ENCODE results near the gene ZNF417.
A peak's percentile ranks its signal among the peaks of the same experiment; 100 is the strongest.
"Not testable (repeated sequence)": the region's sequence is repeated elsewhere in the genome, so short reads cannot be mapped to it uniquely, and the experiment has no call there.

ZNF417 gene

DNA sequence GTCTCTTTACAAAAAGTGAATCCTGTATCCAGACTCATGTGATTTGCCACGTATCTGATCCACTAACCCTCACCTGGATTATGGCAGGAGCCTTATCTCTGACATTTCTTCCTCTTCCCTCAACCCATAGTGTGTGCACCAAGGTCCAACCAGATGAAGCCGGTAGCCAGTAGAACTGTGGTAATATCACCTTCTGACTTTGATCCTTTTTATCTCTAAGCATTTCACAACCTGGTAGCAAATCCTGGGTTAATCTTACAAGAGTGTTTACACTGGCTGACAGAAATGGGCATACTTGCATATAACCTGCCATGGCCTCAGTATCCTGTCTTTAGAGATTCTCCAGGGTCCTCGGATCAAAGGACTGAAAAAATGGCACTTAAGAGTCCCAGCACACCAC lies 1.9 kb downstream of the ZNF417 start:
- Mint-ChIP-seq H3K4me3 (no peak overlapping the region), H3K4me1 (ENCODE audit: low read depth) (peaks cover 32% of the 10 kb centered on the region), H3K27ac (no peak overlapping the region), H3K27me3 (no peaks in the 10 kb centered on the region), H3K9me3 (peaks cover 21% of the 10 kb centered on the region), H3K36me3 (ENCODE audit: low read depth) (peaks cover 79% of the 10 kb centered on the region)
- intact Hi-C loops (cut with micrococcal nuclease) = no loop called here

DNA sequence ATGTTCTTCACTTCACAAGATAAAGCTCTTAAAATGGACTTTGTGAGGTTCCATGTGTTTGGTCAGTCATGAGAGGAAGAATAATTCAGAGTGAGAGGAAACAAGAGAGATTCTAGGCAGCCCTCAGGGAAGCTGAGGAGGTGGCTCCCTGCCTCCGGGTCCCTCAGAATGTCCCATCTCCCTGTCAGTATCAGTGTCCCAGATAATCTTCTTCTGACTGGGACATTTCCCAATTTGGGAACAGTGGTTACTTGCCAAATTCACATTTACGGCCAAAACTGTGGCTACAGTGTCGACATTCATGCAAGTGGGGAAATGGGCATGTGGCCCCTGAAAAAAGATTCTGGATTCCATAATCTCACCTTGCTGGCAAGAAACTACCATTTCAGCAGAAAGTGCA lies 9.0 kb downstream of the ZNF417 start:
- intact Hi-C loops (cut with micrococcal nuclease) = no loop called here
- Mint-ChIP-seq H3K27me3 (no peaks in the 10 kb centered on the region), H3K27ac (no peak overlapping the region), H3K4me1 (ENCODE audit: low read depth) (no peaks in the 10 kb centered on the region), H3K36me3 (ENCODE audit: low read depth) (peaks cover 49% of the 10 kb centered on the region), H3K9me3 (peaks cover 10% of the 10 kb centered on the region), H3K4me3 (no peak overlapping the region)

DNA sequence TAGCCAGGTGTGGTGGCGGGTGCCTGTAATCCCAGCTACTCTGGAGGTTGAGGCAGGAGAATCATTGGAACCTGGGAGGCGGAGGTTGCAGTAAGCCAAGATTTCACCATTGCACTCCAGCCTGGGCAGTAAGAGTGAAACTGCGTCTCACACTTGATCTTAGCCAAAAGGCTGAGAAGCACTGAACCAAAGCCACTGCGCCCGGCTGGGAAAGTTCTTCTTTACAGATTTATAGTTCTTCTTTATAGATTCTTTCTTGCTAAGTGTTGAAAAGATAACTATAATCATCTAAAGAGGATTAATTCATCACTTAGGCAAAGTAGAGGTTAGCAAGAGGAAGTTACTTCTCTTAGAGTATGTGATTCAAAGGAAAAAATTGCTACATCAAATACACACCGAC lies 11.1 kb downstream of the ZNF417 start:
- Mint-ChIP-seq H3K27me3 (no peaks in the 10 kb centered on the region), H3K9me3 (no peaks in the 10 kb centered on the region), H3K4me1 (ENCODE audit: low read depth) (no peaks in the 10 kb centered on the region), H3K27ac (no peak overlapping the region), H3K4me3 (no peak overlapping the region), H3K36me3 (ENCODE audit: low read depth) (peaks cover 36% of the 10 kb centered on the region)
- intact Hi-C loops (cut with micrococcal nuclease) = no loop called here

DNA sequence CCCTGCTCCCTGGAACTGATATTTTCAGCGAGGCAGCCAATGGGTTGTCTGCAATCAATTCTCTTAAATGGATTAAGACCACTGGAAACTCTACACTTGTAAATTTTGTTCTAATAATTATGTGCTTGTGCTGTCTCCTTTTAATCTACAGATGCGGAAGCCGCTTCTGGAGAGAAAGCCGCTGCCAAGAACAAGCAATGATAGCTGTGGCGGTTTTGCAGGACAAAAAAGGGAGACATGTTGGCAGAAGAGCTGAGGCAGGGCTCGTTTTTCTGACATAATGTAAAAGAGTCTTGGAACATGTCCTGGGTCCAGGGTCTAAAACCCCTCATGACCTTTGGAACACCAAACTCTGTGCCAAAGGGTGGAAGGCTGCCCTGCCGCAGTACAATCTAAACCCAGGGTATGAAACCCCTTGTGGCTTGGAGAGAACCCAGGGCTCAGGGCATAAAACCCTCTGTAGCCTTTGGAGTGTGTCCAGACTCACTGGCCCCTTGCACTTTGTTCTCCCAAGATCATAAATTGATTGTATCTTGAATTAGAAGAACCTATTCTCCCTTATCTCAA lies 12.7 kb downstream of the ZNF417 start:
- Mint-ChIP-seq H3K27me3 (no peaks in the 10 kb centered on the region), H3K9me3 (no peaks in the 10 kb centered on the region), H3K36me3 (ENCODE audit: low read depth) (peaks cover 24% of the 10 kb centered on the region), H3K4me1 (ENCODE audit: low read depth) (no peaks in the 10 kb centered on the region), H3K4me3 (no peak overlapping the region), H3K27ac (no peak overlapping the region)
- intact Hi-C loops (cut with micrococcal nuclease) = loop anchor here (1.0 kb wide), 1 partner anchor 165 kb away; no protein-coding TSS in a partner anchor

DNA sequence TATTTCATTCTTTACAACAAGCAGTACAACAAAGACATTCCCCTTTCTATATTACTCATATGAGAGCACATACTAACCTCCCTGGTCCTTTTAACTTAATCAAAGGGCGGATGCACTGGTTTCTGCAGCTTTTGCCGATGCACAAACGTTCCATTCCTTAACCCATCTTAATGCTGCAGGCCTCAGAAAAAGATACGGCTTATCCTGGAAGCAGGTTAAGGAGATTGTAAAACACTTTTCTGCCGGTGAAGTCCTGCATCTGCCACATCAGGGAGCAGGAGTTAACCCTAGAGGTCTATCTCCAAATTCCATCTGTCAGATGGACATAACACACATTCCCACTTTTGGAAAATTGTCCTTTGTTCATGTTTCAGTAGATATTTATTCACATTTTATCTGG lies 16.1 kb downstream of the ZNF417 start:
- Mint-ChIP-seq H3K4me3 (no peak overlapping the region), H3K27me3 (no peaks in the 10 kb centered on the region), H3K4me1 (ENCODE audit: low read depth) (no peaks in the 10 kb centered on the region), H3K27ac (no peak overlapping the region), H3K36me3 (ENCODE audit: low read depth) (peaks cover 19% of the 10 kb centered on the region), H3K9me3 (no peaks in the 10 kb centered on the region)
- intact Hi-C loops (cut with micrococcal nuclease) = no loop called here

DNA sequence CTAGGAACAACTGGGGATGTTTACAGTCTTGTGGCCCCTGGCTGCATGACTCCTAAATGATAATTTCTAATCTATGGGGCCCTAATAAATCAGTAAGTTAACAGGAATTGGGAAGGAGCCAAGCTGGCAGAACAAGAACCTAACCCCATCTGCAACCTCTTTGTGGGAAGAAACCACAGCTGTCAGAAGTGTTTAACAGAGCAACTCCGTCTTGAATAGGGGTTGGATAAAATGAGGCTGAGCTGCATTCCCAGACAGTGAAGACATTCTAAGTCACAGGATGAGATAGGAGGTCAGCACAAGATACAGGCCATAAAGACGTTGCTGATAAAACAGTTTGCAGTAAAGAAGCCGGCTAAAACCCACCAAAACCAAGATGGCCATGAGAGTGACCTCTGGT lies 25.7 kb downstream of the ZNF417 start:
- peaks cover 56% of the 10 kb centered on the region for H3K9me3 Mint-ChIP-seq
- H3K27me3 Mint-ChIP-seq; H3K4me3 Mint-ChIP-seq; H3K27ac Mint-ChIP-seq; intact Hi-C loops (cut with micrococcal nuclease): not testable (repeated sequence)
- H3K36me3 Mint-ChIP-seq (ENCODE audit: low read depth) = peaks cover 42% of the 10 kb centered on the region
- H3K4me1 Mint-ChIP-seq (ENCODE audit: low read depth) = peaks cover 16% of the 10 kb centered on the region

DNA sequence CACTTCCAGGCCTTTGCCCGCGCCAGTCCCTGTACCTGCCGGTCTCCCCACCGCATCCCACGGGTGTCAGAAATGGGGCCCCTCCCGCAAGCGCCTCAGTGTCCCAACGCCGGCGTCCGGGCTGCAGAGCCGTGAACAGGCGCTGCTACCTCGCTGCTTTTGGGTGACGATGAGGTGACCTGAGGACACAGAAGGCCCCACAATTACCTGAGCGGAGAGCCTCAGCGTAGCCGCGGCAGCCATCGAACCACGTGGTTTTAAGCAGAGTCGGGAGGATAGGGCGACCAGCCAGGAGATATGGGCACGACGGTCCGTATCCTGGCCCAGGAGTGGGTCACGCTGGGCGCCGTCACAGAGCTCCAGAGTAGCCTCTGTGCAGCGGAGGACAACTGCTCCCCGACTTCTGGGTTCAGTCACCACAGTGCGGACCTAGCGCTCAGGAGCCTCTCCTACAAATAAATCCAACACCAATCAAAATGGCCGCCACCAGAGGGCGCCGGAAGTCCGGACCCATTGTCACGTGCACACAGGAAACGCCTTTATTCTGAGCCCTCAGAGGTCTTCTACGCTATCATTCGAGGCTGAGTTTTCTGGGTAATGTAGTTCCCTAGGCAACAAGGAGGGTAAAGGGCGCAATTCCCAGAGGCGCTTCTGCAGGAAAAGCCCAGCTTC lies 27.7 kb downstream of the ZNF417 start, which contains the start of gene ZNF814:
ZNF814 (minus strand) TSS at position 478 of the 672 bp plus-strand sequence; CDS start at position 243, 235 bp downstream.
- Mint-ChIP-seq H3K4me1 (ENCODE audit: low read depth) (peaks cover 16% of the 10 kb centered on the region), H3K27me3 (peaks cover 3% of the 10 kb centered on the region), H3K9me3 (peaks cover 74% of the 10 kb centered on the region), H3K4me3 (peak within 1 kb of the TSS; percentile 85), H3K27ac (peak within 1 kb of the TSS; percentile 86), H3K36me3 (ENCODE audit: low read depth) (peaks cover 57% of the 10 kb centered on the region)
- intact Hi-C loops (cut with micrococcal nuclease) = loop anchor here (5.0 kb wide), 1 partner anchor 36 kb away; no protein-coding TSS in a partner anchor

DNA sequence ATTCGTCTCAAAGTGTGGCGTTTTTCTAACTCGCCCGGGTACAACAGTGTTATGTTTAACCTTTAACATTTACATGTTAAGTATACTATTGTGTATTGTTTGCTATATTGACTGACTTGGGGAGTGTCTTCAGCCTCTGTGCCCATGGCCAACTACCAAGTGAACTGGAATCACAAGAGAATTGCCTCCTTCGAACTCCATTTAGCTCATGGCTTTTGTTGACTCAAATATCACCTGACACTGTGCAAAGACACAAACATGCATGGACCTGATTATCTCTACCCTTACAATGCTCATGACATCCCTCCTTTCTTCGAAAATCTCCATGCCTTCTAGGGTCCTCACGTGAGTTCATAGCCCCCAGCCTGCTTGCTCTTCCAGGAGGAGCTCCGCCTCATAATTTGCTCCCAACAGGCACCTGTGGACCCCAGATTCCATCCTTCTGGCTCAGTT lies 28.3 kb downstream of the ZNF417 start:
- H3K36me3 Mint-ChIP-seq (ENCODE audit: low read depth) = peaks cover 62% of the 10 kb centered on the region
- H3K4me1 Mint-ChIP-seq (ENCODE audit: low read depth) = peaks cover 16% of the 10 kb centered on the region
- H3K9me3 Mint-ChIP-seq = peaks cover 80% of the 10 kb centered on the region
- peak overlapping the region; percentile 86 for H3K27ac Mint-ChIP-seq
- peak overlapping the region; percentile 85 for H3K4me3 Mint-ChIP-seq
- intact Hi-C loops (cut with micrococcal nuclease) = loop anchor here (5.0 kb wide), 1 partner anchor 36 kb away; no protein-coding TSS in a partner anchor
- peaks cover 3% of the 10 kb centered on the region for H3K27me3 Mint-ChIP-seq

DNA sequence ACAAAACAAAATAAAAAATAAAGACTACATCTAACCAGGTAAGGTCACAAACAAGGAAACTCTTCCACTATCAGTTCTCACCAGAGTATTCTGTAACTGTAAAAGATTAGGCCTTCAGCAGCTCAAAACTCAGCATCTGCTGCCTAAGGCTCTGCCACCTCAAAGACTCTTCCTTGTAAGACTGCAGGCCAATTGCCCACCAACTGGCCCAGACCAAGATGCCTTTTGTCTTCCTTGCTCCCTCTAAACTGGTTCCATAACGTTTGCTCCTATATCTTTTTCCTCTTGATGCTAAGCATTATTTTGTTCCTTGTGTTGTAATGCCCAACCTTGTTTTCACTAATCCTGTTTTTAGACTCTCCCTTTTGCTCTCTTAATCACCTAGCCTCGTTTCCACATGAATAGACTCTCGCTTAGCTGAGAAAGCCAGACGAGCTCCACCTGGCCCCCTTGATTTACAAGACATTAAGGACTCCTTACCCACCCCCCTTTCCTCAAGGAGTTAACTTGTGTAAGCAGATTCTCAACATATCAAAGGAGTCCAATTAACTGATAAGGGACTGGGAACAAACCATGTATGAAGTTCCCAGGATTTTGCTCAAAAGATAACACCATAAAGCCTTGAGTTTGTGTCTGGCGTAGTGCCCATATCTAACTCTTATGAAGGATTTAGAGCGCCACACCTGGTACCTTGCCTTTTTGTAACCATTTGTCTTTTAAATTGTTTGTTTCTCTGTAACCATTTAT lies 29.0 kb downstream of the ZNF417 start:
- H3K9me3 Mint-ChIP-seq = peaks cover 86% of the 10 kb centered on the region
- H3K4me1 Mint-ChIP-seq (ENCODE audit: low read depth) = peaks cover 16% of the 10 kb centered on the region
- intact Hi-C loops (cut with micrococcal nuclease) = loop anchor here (5.0 kb wide), 1 partner anchor 35 kb away; no protein-coding TSS in a partner anchor
- peaks cover 70% of the 10 kb centered on the region for H3K36me3 Mint-ChIP-seq (ENCODE audit: low read depth)
- H3K27ac Mint-ChIP-seq = no peak overlapping the region
- peak overlapping the region; percentile 85 for H3K4me3 Mint-ChIP-seq
- H3K27me3 Mint-ChIP-seq = peaks cover 3% of the 10 kb centered on the region

DNA sequence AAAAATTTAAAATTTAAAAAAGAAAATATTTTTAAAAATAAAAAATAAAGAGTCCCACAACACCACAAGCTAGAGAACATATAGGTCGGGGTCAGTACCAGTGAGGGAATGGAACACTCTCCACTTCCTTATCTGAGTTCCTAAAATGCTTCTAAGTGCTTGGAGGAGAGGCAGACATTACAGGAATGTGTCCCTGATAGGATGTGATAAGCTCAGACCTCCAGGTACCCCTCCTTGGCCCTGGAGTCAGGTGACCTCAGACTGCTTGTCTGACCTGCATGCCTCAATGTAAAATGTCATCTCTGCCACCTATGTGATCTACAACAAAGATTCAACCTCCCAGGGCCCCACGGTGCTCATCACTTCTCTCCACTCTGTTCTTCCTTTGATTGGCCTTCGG lies 30.3 kb downstream of the ZNF417 start:
- Mint-ChIP-seq H3K36me3 (ENCODE audit: low read depth) (peaks cover 70% of the 10 kb centered on the region), H3K9me3 (peaks cover 76% of the 10 kb centered on the region), H3K4me3 (no peak overlapping the region), H3K27ac (no peak overlapping the region), H3K27me3 (peaks cover 3% of the 10 kb centered on the region), H3K4me1 (ENCODE audit: low read depth) (peaks cover 16% of the 10 kb centered on the region)
- intact Hi-C loops (cut with micrococcal nuclease) = loop anchor here (5.0 kb wide), 1 partner anchor 34 kb away; no protein-coding TSS in a partner anchor

DNA sequence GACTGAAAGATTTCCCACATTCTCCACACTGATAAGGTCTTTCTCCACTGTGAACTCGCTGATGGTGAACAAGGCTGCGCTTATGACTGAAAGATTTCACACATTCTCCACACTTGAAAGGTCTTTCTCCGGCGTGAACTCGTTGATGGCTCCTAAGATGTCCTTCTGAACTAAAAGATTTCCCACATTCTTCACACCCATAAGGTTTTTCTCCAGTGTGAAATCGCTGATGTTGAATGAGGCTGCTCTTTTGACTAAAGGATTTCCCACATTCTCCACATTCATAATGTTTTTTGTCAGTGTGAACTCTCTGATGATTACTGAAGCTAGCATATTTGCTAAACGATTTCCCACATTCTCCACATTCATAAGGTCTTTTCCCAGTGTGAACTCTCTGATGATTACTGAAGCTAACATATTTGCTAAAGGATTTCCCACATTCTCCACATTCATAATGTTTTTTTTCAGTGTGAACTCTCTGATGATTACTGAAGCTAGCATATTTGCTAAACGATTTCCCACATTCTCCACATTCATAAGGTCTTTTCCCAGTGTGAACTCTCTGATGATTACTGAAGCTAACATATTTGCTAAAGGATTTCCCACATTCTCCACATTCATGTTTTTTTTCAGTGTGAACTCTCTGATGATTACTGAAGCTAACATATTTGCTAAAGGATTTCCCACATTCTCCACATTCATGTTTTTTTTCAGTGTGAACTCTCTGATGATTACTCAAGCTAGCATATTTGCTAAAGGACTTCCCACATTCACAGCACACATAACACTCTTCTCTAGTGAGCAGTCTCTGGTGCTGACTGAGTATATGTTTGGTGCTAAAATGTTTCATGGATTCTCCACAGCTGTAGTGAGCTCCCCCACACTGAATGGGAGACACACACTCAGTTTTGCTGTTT lies 42.3 kb downstream of the ZNF417 start:
- H3K4me3 Mint-ChIP-seq; H3K27me3 Mint-ChIP-seq; H3K4me1 Mint-ChIP-seq (ENCODE audit: low read depth); H3K27ac Mint-ChIP-seq; intact Hi-C loops (cut with micrococcal nuclease): not testable (repeated sequence)
- H3K9me3 Mint-ChIP-seq = peaks cover 98% of the 10 kb centered on the region
- peaks cover 79% of the 10 kb centered on the region for H3K36me3 Mint-ChIP-seq (ENCODE audit: low read depth)

DNA sequence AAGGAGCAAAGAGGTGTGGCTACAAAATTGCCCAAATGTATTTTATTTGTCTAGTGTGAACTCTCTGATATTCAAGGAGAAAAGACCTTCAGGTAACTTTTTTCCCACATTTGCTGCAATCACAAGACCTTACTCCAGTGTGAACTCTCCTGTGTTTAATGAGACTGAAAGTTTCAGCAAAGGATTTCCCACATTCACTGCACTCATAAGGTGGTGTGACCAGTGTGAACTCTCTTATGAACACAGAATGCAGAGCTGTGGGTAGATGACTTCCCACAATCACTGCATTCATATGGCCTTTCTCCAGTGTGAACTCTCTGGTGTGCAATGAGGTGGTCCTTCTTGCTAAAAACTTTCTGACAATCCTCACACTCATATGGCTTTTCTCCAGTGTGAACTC lies 43.9 kb downstream of the ZNF417 start:
- intact Hi-C loops (cut with micrococcal nuclease) = no loop called here
- H3K9me3 Mint-ChIP-seq = peaks cover 100% of the 10 kb centered on the region
- H3K27ac Mint-ChIP-seq = no peak overlapping the region
- H3K4me3 Mint-ChIP-seq = no peak overlapping the region
- peaks cover 79% of the 10 kb centered on the region for H3K36me3 Mint-ChIP-seq (ENCODE audit: low read depth)
- H3K4me1 Mint-ChIP-seq (ENCODE audit: low read depth) = no peaks in the 10 kb centered on the region
- no peaks in the 10 kb centered on the region for H3K27me3 Mint-ChIP-seq

DNA sequence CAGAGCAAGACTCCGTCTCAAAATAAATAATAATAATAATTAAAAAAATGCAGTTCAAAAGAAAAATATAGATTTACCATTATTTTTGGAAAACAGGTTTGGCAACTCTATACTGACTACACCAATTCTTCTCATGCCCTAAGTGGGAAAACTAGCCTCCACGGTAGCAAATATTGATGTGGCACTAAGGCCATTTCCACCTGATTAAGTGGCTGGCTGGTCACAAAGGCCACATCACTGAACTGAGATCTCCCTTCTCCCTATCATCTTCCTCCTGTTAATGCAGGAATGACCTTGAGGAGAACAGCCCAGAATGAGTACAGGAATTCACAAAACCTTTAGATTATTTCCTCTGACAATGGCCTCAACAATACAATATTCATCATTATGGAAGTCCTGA lies 46.2 kb downstream of the ZNF417 start:
- intact Hi-C loops (cut with micrococcal nuclease) = no loop called here
- no peak overlapping the region for H3K4me3 Mint-ChIP-seq
- no peak overlapping the region for H3K27ac Mint-ChIP-seq
- no peaks in the 10 kb centered on the region for H3K27me3 Mint-ChIP-seq
- no peaks in the 10 kb centered on the region for H3K4me1 Mint-ChIP-seq (ENCODE audit: low read depth)
- peaks cover 79% of the 10 kb centered on the region for H3K36me3 Mint-ChIP-seq (ENCODE audit: low read depth)
- H3K9me3 Mint-ChIP-seq = peaks cover 89% of the 10 kb centered on the region

Measured in dendritic cell treated with granulocyte-macrophage colony-stimulating factor and Interleukin-4, amounts not matched to agents 40 ng/mL and 50 ng/mL, for 4 days (primary cell).